GM12864 (cell line): ENCODE results near the gene TXK.

Experiments used
- DNase-seq: peaks from one replicate; pipeline ENCODE4 v3.0.0-alpha.2; 2011; ENCODE audit warnings: low read depth
- H3K4me3 ChIP-seq: 2 replicates; pipeline ENCODE4 v1.5.1; 2011; ENCODE audit warnings: mild to moderate bottlenecking, low read depth, low read length, control low read depth
- CTCF ChIP-seq: IDR thresholded peaks from 2 replicates; pipeline ENCODE4 v1.5.1; 2011; ENCODE audit warnings: low read depth, mild to moderate bottlenecking, moderate library complexity, low read length, control low read depth, inconsistent platforms; ENCODE audit errors: missing control alignments

The TXK gene

GRCh38 chr4:48090621-48091020, 43.4 kb downstream of the TXK start:
- no peak for DNase-seq
- TF ChIP-seq CTCF, result no peak

GRCh38 chr4:48085821-48086589, 48.0 kb downstream of the TXK start:
- TF ChIP-seq CTCF, result no peak
- H3K4me3 ChIP-seq, result no peak overlapping the region
- no peak for DNase-seq

More at GRCh38 chr4:48090621-48091020, 43.4 kb downstream of the TXK start:
- no peak overlapping the region for H3K4me3 ChIP-seq

GRCh38 chr4:48082956-48083355, 51.1 kb downstream of the TXK start:
- H3K4me3 ChIP-seq, result no peak overlapping the region
- DNase-seq, result no peak
- TF ChIP-seq CTCF, result peak; percentile 16

GRCh38 chr4:48081196-48081595, 52.9 kb downstream of the TXK start:
- no peak overlapping the region for H3K4me3 ChIP-seq
- DNase-seq, result no peak
- no peak for TF ChIP-seq CTCF

GRCh38 chr4:48079972-48080391, 54.1 kb downstream of the TXK start:
- no peak for DNase-seq
- no peak for TF ChIP-seq CTCF
- no peak overlapping the region for H3K4me3 ChIP-seq

- no peak for DNase-seq
- H3K4me3 ChIP-seq, result no peak overlapping the region
- TF ChIP-seq CTCF, result no peak
These were observed 55.0 kb downstream of the TXK start for GRCh38 chr4:48078862-48079655.
